ENCODE measurements around the gene THPO.

THPO gene

DNA sequence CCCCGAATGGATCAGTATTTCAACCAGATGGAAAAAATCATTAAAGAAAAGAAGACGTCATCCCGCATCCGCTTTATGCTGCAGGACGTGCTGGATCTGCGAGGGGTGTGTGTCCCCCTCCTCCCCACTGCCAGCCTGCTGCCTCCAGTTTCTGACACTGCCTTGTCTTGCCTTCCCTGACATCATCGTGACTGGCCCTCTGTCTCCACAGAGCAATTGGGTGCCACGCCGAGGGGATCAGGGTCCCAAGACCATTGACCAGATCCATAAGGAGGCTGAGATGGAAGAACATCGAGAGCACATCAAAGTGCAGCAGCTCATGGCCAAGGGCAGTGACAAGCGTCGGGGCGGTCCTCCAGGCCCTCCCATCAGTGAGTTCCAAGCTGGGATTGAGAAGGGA lies 52.7 kb downstream of the THPO start:
- TF ChIP-seq CTCF (conservative IDR thresholded peaks at IDR 0.05; ENCODE audit: low read depth), result no peak
- ChIA-PET POLR2A (ENCODE audit: low non-redundant PET) (no interaction called here), CTCF (no interaction called here)
- DNase-seq (ENCODE audit: low spot score), result no peak
- H3K27ac ChIP-seq, result peak overlapping the region; percentile 26

GRCh38 chr3:184323696-184324095 lies 54.3 kb downstream of the THPO start:
- no peak for DNase-seq (ENCODE audit: low spot score)
- TF ChIP-seq CTCF (conservative IDR thresholded peaks at IDR 0.05; ENCODE audit: low read depth), result no peak
- H3K27ac ChIP-seq, result peak overlapping the region; percentile 26
- ChIA-PET CTCF (interaction anchor here (0.7 to 0.8 kb wide), 2 partner anchors 22 to 63 kb away, joined by 3 to 4 read pairs; no protein-coding TSS in a partner anchor), POLR2A (ENCODE audit: low non-redundant PET) (no interaction called here)

GRCh38 chr3:184322731-184323487 lies 55.1 kb downstream of the THPO start:
- no peak for DNase-seq (ENCODE audit: low spot score)
- peak overlapping the region; percentile 26 for H3K27ac ChIP-seq
- POLR2A ChIA-PET (ENCODE audit: low non-redundant PET), result no interaction called here
- CTCF ChIA-PET, result no interaction called here
- no peak for TF ChIP-seq CTCF (conservative IDR thresholded peaks at IDR 0.05; ENCODE audit: low read depth)

Measured in RWPE1 (cell line).